NCI-H748 treated with DMSO at 0.1 percent for 48 hours (cell line): ENCODE measurements around the gene ABLIM1.

Source experiments
- DNase-seq: peaks from one replicate; lab custom pipeline; 2025; lab: John Stamatoyannopoulos, UW

The ABLIM1 gene

DNA sequence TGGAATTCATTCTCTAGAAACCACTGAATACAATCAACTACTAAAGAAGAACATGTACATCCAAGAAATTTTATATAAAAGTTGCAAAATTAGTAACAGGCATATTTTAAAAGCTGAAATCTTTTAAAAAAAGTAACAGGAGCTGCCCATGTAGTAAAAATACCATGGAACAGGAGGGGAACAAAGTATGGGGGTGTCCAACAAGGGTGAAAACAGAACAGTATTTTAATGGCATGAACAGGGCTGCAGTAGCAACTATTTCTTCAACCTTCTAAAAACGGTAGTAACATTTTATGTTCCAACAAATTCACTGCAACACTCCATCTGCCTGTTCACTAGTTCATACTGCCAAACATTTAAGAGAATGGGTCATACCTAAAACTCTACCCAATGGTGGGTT is 77.0 kb downstream of the ABLIM1 start:
- DNase-seq = no peak

DNA sequence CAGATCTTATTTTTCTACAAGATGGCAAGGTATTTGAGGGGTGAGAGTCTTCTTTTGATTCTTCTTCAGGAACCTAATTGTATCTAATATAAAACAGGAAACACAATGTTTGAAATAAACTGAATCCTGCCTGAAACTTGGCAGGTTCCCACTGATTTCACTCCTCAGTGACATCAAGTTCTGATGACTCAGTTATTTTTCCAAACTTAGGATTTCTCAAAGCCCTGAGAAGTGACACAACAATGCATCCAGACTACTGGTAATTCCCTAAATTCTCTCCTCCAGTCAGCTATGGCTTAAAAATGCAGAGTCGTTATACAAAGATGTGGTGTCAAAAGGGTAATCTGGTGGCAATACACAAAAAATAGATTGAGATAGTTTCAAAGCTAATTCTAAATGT is 80.9 kb downstream of the ABLIM1 start:
- DNase-seq = no peak

DNA sequence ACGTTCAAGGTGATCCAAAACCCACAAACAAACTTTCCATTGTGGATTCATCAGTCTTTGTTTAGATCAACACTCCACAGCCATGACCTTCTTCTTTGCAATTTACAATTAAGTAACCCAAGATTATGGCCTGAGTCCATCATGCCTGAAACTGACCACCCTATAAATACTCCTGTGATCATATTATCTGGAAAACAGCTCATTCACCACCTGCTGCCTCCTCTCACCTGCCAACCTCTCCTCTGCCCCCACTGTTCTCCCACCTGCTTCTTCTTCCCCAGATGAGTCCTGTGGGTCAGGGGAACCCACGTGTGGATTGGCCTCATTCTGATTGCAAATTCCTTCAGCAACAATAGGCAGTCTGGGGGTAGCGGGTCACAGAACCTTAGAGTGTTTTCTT is 81.4 kb downstream of the ABLIM1 start:
- DNase-seq = no peak

- no peak for DNase-seq
Measured at GRCh38 chr10:114576132-114576487, 82.0 kb downstream of the ABLIM1 start.

GRCh38 chr10:114575417-114576131 is 82.5 kb downstream of the ABLIM1 start:
- no peak for DNase-seq

- no peak for DNase-seq
Measured at GRCh38 chr10:114573330-114574045, 84.6 kb downstream of the ABLIM1 start.

DNA sequence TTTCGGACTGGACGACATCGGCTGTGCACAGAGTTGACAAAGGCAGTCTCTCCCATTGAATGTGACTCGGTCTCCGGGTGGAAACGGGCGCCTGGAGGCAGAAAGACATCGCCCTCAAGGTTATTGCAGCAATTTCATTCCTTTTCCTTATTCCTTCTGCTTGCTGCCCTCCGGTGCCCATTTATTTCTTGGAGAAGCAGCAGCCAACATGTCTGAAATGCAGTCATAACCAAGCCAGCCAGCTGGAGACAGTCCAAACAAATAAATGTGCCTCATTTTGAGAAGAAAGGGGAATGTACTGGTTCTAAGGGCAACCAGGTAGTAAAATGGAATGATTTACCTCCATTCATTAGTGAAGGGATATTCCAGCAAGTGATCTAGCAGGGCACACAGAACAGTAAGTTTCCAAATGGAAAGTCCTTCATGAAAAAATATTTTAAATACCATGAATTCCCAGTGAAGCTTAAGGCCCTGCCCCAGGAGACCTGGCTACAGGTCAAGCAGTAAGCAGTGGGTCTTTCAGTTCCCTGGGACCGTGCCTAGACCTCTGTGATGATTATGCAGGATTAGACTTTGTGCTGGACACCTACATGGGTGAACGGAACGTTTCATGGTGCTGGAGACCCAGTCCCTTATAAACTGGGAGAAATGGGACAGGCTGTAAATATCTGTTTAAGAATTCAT is 86.6 kb downstream of the ABLIM1 start:
- no peak for DNase-seq

GRCh38 chr10:114566064-114566463 is 92.0 kb downstream of the ABLIM1 start:
- DNase-seq = no peak

DNA sequence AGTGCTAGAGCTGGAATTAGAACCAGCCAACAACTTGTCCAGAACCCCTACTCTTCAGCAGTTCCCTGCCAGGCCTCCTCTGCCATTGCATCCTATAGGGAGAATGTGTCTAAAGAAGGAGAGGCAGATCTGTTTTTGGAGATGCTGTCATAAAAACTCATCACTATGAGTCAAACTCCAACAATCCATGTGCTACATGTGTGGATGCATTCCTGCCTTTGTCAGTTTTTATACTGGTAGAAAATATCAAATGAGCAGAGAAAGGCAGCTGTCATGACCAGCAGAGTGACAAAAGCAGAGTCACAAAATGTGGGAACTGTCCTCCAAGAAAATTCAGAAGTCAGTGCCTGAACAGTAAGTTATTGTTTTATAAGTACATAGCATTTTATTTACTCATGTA is 93.0 kb downstream of the ABLIM1 start:
- no peak for DNase-seq

GRCh38 chr10:114561008-114561523 is 97.0 kb downstream of the ABLIM1 start:
- DNase-seq = no peak

- no peak for DNase-seq
Measured at GRCh38 chr10:114560144-114560543, 97.9 kb downstream of the ABLIM1 start.

DNA sequence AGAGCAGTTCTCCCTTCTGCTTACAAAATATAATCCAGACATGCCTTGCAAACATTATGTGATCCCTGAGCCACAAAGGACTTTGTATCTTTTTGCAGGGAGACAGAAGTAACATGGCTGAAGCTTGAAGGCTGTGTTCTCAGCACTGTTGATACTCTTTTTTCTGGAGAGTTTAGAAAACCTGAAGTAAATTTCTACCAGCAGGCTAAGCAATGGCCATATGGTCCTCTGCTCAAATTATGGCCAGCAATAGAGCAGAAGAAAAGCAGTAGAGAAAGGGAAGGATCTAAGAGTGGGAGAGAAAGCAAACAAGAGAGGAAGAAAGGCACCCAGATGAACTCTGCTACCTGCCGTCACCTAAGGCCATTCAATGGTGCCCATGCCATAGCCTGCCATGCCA is 98.4 kb downstream of the ABLIM1 start:
- no peak for DNase-seq

GRCh38 chr10:114557854-114558253 is 100.2 kb downstream of the ABLIM1 start:
- DNase-seq = no peak

- no peak for DNase-seq
Measured at GRCh38 chr10:114556236-114557122, 101.6 kb downstream of the ABLIM1 start.

- no peak for DNase-seq
Measured at GRCh38 chr10:114553436-114553835, 104.6 kb downstream of the ABLIM1 start.

- no peak for DNase-seq
Measured at GRCh38 chr10:114552050-114552449, 106.0 kb downstream of the ABLIM1 start.

DNA sequence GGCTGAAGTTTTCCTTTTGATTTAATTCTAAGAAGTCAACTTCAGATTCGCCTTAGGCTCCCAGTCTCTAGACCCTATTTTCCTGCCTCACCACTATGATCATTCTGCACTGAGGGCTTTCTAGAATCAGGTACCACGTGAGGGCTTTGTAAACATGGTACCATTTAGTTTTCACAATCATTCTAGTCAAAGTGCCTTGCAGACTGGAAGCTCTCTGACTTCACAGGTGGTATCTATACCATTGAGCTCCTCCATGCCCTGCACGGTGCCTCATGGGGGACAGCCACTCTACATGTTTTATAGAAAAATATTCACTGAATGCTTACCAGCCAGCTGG is 106.5 kb downstream of the ABLIM1 start:
- no peak for DNase-seq

- DNase-seq = peak; percentile 17
Measured at GRCh38 chr10:114550756-114551635, 107.1 kb downstream of the ABLIM1 start.

- peak; percentile 2 for DNase-seq
Measured at GRCh38 chr10:114548662-114549061, 109.4 kb downstream of the ABLIM1 start.

DNA sequence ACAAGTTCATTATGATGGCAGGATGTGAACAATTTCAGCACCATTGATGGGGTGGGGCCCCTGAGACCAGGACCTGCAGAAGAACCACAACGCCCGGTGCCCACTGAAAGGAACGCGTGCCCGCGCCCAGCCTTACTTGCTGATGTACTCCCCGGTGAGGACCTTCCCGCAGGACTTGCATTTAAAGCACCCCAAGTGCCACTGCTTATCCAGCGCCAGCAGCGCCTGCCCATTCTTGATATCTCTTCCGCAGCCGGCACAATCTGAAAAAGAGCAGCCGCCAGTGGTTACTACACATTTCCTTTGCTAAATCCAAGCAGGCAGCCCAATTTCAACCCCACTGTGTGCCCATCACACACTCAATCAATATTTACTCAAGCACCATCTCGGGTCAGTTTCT is 110.6 kb downstream of the ABLIM1 start:
- DNase-seq = no peak

GRCh38 chr10:114547056-114547455 is 111.0 kb downstream of the ABLIM1 start:
- DNase-seq = no peak
